Mononuclear cell (primary cell): ENCODE data around the gene AEBP1. TPM values are rescaled to one million over a fixed set of nuclear protein-coding genes. Genes with fewer than 3 reads are reported as not detected.

Source experiments
- H3K27me3 ChIP-seq: 2 replicates; pipeline ENCODE4 v1.6.0; 2011; ENCODE audit warnings: low read length, control low read depth; ENCODE audit not compliant: insufficient read depth
- H3K4me1 ChIP-seq: 2 replicates; pipeline ENCODE4 v1.5.1; 2011; ENCODE audit warnings: mild to moderate bottlenecking, low read length, control low read depth; ENCODE audit not compliant: insufficient read depth
- H3K4me3 ChIP-seq: 2 replicates; pipeline ENCODE4 v1.5.1; 2011; ENCODE audit warnings: mild to moderate bottlenecking, low read length, moderate library complexity
- H3K9me3 ChIP-seq: 2 replicates; pipeline ENCODE4 v1.5.1; 2011; ENCODE audit warnings: low read depth, mild to moderate bottlenecking, control low read depth, low read length
- total RNA-seq: library from RNA; depleted of rRNA; stranded (reverse); fragments of >200 nt; gene quantifications from one replicate; pipeline ENCODE4 v1.2.3, GENCODE V29; 2012

AEBP1 gene
- total RNA-seq, 1 donor, result 5.4 TPM

GRCh38 chr7:44144426-44144967, 40.4 kb downstream of the AEBP1 start:
- Histone ChIP-seq H3K4me3 (no peak overlapping the region), H3K9me3 (no peaks in the 10 kb centered on the region), H3K27me3 (peaks cover 11% of the 10 kb centered on the region), H3K4me1 (peaks cover 13% of the 10 kb centered on the region)

GRCh38 chr7:44144968-44145478, 40.9 kb downstream of the AEBP1 start:
- no peak overlapping the region for H3K4me3 ChIP-seq
- H3K9me3 ChIP-seq, result no peaks in the 10 kb centered on the region
- peaks cover 13% of the 10 kb centered on the region for H3K4me1 ChIP-seq
- H3K27me3 ChIP-seq, result peaks cover 11% of the 10 kb centered on the region

- no peak overlapping the region for H3K4me3 ChIP-seq
- H3K9me3 ChIP-seq, result no peaks in the 10 kb centered on the region
- H3K4me1 ChIP-seq, result peaks cover 13% of the 10 kb centered on the region
- H3K27me3 ChIP-seq, result peaks cover 11% of the 10 kb centered on the region
Observed at GRCh38 chr7:44145479-44145968, 41.4 kb downstream of the AEBP1 start.

GRCh38 chr7:44145969-44146911, 42.1 kb downstream of the AEBP1 start:
- no peak overlapping the region for H3K4me3 ChIP-seq
- H3K27me3 ChIP-seq, result peaks cover 11% of the 10 kb centered on the region
- peaks cover 13% of the 10 kb centered on the region for H3K4me1 ChIP-seq
- H3K9me3 ChIP-seq, result no peaks in the 10 kb centered on the region

GRCh38 chr7:44147026-44147991, 43.2 kb downstream of the AEBP1 start:
- Histone ChIP-seq H3K4me1 (peaks cover 13% of the 10 kb centered on the region), H3K27me3 (peaks cover 11% of the 10 kb centered on the region), H3K9me3 (no peaks in the 10 kb centered on the region), H3K4me3 (no peak overlapping the region)

GRCh38 chr7:44148166-44148565, 44.0 kb downstream of the AEBP1 start:
- Histone ChIP-seq H3K9me3 (no peaks in the 10 kb centered on the region), H3K27me3 (peaks cover 11% of the 10 kb centered on the region), H3K4me3 (no peak overlapping the region), H3K4me1 (peaks cover 13% of the 10 kb centered on the region)

- Histone ChIP-seq H3K27me3 (peaks cover 11% of the 10 kb centered on the region), H3K4me1 (peaks cover 13% of the 10 kb centered on the region), H3K4me3 (no peak overlapping the region), H3K9me3 (no peaks in the 10 kb centered on the region)
Observed at GRCh38 chr7:44148961-44149536, 44.9 kb downstream of the AEBP1 start.

- peaks cover 13% of the 10 kb centered on the region for H3K4me1 ChIP-seq
- peaks cover 11% of the 10 kb centered on the region for H3K27me3 ChIP-seq
- no peaks in the 10 kb centered on the region for H3K9me3 ChIP-seq
- no peak overlapping the region for H3K4me3 ChIP-seq
Observed at GRCh38 chr7:44149571-44150465, 45.7 kb downstream of the AEBP1 start.

- H3K9me3 ChIP-seq, result no peaks in the 10 kb centered on the region
- peaks cover 11% of the 10 kb centered on the region for H3K4me1 ChIP-seq
- H3K27me3 ChIP-seq, result peaks cover 6% of the 10 kb centered on the region
- no peak overlapping the region for H3K4me3 ChIP-seq
Observed at GRCh38 chr7:44150466-44150832, 46.3 kb downstream of the AEBP1 start.

- H3K27me3 ChIP-seq, result peaks cover 5% of the 10 kb centered on the region
- H3K9me3 ChIP-seq, result no peaks in the 10 kb centered on the region
- H3K4me1 ChIP-seq, result peaks cover 5% of the 10 kb centered on the region
- H3K4me3 ChIP-seq, result no peak overlapping the region
Observed at GRCh38 chr7:44150966-44151941, 47.1 kb downstream of the AEBP1 start.

- H3K4me1 ChIP-seq, result no peaks in the 10 kb centered on the region
- H3K27me3 ChIP-seq, result no peaks in the 10 kb centered on the region
- no peak overlapping the region for H3K4me3 ChIP-seq
- no peaks in the 10 kb centered on the region for H3K9me3 ChIP-seq
Observed at GRCh38 chr7:44151956-44152355, 47.8 kb downstream of the AEBP1 start.

- Histone ChIP-seq H3K9me3 (no peaks in the 10 kb centered on the region), H3K27me3 (no peaks in the 10 kb centered on the region), H3K4me1 (no peaks in the 10 kb centered on the region), H3K4me3 (no peak overlapping the region)
Observed at GRCh38 chr7:44152971-44153947, 49.1 kb downstream of the AEBP1 start.
